ENCODE data around the gene ZNF750. TPM values are rescaled to one million over a fixed set of nuclear protein-coding genes. Genes with fewer than 3 reads are reported as not detected.

Gene ZNF750
- total RNA-seq: under 0.01 TPM in 2 replicates

DNA sequence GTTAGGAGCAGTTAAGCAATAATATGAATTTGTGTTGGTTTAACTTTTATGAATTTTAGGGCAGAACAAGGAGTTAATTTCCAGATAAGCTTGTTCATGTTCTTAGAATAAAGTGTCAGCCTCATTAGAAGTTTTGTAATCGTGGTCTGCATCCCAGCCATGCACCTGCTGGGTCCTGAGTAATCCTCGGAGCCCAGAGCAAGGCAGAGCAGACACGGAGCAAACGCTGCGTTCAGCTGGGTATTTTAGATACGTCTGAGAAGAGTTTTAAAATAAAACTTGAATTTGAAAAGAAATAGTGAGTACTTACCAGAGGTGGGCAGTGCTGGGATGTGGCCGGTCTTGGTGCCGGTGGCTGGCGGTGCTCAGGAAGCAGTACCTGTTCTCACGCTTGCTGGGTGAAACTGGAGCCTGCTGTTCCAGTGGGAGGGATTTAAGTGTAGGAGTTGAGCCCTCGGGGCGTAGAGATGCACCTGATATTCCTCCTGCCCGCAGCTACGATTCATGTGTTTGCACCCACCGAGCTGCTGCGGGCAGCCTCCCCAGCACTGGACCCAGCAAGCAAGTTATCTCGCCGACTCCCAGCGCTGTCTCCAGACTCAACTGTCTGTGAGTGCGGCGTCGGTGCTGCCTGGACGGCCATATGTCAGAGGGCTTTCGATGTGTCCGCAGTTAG, at the start of gene ZNF750:
Gene ZNF750 (minus strand): TSS at position 406 of the 676 bp plus-strand sequence. CDS start 7,568 bp downstream, outside the sequence.

Other genes starting within 250 kb of the ZNF750 start
- 51.8 and 56.5 TPM in 2 replicates for gene WDR45B, start 191.6 kb downstream of the ZNF750 start, total RNA-seq
- gene RAB40B, start 141.3 kb downstream of the ZNF750 start, total RNA-seq: 5.5 and 7.5 TPM in 2 replicates
- gene FN3KRP, start 123.3 kb downstream of the ZNF750 start, total RNA-seq: 15.3 and 20.2 TPM in 2 replicates
- gene FN3K, start 104.4 kb downstream of the ZNF750 start, total RNA-seq: 3.9 and 5.3 TPM in 2 replicates
- gene TBCD, start 88.0 kb downstream of the ZNF750 start, total RNA-seq: 47.4 and 82.5 TPM in 2 replicates
- 28.0 and 50.0 TPM in 2 replicates for gene METRNL, start 239.6 kb upstream of the ZNF750 start, total RNA-seq